CD4-positive, alpha-beta T cell treated with Interleukin-12 subunit alpha and Interleukin-12 subunit beta, for 1 hour (primary cell): ENCODE measurements around the gene SH3D21.

Experiments used
- DNase-seq: peaks from one replicate; pipeline ENCODE4 v3.0.0-alpha.2; 2020

SH3D21 gene

DNA sequence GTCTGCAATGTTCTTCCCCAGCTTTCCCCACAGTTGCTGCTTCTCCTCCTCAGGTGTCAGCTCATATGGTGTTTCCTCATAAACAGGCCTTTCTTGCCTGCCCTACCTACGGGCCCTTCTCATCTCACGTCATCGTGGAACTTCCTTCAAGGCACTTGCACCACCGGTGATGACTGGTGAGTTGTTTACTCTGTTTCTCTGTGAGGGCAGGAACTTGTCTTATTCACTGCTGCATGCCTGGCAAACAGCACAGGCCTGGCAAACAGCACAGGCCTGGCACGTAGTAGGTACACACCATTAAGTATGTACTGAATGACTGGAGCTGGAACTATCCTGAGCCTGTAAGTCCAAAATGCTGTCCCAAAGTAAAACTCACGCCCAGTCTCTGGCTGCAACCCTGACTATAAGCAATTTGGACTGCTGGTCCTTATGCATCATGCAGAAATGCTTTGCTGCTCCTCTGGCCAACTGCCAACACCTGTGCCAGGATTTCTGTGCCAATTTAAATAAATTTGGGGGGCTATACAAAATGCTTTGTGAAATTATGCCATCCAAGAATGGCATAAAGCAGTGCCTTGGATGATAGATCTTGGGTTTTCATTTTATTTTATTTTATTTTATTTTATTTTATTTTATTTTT, 53.9 kb downstream of the SH3D21 start:
- DNase-seq: peak; percentile 44

DNA sequence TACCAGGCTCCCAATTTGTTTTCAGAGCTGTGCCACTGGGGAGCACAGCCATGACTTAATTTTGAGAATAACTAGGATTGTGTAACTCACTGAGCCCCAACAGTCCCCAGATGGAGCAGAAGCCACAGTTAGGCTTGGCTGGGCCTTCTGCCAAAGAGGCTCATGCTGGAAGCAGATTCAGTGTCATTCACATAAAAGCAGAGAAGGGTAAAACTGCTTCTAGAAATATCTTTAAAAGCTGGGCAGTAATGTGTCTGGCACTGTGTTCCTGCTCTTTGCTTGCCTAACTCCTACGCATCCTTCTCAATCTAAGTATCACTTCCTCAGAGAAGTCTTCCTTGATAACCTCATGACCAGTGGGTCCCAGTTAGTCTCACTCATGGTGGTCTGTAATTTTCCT, 59.2 kb downstream of the SH3D21 start:
- no peak for DNase-seq

DNA sequence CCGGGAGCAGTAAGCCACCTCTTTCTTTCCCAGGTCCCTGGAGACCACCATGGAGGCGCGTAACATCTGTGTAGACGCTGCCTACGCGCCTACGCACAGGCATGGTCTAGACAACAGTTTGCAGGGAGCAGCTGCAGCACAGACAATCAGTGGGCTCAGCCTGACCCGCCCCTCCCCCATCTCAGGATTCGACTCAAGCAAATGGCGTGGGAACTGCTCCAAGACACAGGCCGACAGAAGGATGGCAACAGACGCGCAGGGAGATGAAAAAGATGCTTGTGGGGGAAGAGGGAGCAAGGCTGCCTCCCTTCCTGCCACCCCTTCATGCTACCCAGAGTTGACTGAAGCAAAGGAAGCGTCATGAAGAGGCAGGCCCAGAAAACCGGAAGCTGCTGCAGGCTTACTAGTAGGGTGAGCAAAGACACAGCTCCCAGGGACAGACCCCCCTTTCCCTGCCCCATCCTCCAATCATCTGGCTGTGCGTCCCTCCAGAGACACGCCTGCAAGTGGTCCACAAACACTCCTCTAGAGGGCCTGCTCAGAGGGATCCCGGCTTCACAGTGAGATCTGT, 60.0 kb downstream of the SH3D21 start:
- peak; percentile 66 for DNase-seq

DNA sequence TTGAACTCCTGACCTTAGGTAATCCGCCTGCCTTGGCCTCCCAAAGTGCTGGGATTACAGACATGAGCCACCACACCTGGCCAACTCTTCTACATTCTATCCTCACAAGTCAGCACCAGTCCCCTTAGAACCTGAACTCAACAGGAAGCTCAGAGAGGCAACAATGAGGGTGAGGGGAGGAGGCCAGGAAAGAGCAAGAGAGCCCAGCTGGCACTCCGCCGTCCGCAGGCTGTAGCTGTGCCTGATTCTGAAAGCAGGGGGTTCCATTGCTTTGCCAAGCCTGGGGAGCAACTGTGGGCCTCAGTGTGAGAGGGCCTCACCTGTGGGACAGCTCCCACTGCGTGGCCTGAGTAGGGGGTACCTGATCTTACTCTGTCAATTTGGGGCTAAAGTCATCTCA, 60.9 kb downstream of the SH3D21 start:
- peak; percentile 48 for DNase-seq

DNA sequence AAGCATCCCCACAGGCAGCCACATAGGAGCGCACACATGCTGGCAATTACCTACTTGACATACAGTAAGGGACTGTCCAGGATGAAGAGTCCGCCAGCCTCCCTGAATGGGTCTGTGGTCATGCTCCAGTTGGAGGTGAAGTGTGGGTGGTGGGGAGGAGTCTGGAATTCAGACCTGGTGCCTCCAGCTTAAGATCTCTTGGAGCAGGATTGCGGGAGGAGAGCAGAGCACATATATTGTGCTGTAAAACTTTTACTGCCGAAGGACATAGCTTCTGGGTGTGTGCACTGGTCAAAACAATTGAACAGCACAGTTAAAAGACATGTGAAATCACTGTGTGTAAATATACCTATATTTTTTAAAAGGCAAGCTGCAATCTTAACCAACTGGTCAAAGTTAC, 61.6 kb downstream of the SH3D21 start:
- DNase-seq: no peak

DNA sequence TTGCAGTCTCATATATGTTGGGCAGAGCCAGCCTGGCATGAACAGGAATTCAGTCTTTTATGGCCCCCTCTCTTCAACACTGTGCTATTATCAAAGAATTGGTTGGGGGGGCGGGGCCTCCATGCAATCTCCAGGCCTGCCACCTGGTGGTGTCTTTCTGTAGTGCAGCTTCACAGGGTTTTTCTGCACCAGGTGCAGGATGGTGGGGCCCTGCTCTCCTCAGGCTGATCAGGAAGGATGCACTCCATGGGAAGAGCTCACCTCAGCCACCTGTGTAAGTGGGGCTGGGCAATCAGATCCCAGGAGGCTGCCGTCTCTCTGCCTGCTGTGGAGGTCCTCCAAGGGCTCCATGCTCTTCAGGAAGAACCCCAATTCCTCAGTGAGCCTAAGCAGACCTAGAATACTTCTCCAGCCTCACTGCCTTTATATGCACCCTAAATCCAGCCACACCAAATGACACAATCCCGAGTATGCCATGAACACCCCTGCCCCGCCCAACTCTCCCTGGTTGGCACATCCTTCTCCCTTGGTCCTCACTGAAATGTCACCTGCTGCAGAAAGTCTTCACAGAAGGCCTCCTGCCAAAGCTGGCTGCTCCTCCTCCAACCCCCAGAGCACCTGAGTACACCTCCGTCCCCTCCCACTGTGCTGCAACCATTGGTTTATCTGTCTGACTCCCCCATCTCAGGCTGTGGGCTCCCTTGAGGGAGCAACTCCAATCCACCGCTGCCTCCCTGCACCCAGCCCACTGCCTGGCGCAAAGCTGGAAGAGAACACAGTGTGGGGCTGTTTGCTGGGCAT, 63.1 kb downstream of the SH3D21 start:
- DNase-seq: peak; percentile 84
